ENCODE measurements around the gene GNAT1. TPM values are rescaled to one million over a fixed set of nuclear protein-coding genes. Genes with fewer than 3 reads are reported as not detected.

The GNAT1 gene
- total RNA-seq, 4 donors from 2014 or later, result not detected

DNA sequence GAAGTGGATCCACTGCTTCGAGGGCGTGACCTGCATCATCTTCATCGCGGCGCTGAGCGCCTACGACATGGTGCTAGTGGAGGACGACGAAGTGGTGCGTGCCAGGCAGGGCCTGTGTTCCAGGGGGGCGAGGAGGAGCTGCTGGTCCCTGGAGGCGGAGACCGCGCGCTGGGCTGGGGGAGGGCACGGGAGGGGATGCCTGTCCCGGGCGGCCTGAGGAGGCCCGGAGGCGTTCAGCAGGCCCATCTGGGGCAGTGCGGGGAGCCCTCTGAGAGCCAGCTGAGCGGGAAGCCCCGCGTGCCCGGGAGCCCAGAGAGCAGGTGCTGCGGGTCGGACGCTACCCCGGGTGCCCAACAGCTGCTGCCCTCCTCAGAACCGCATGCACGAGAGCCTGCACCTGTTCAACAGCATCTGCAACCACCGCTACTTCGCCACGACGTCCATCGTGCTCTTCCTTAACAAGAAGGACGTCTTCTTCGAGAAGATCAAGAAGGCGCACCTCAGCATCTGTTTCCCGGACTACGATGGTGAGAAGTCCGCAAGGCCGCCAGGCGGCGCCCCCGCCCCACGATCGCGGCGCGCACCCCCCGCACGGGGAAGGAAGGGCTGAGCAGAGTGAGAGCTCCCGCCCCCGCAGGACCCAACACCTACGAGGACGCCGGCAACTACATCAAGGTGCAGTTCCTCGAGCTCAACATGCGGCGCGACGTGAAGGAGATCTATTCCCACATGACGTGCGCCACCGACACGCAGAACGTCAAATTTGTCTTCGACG lies 2.9 kb downstream of the GNAT1 start:
- Histone ChIP-seq H3K9me3 (no peaks in the 10 kb centered on the region), H3K4me1 (peaks cover 10 to 43% (median 14%) of the 10 kb centered on the region in 3 donors), H3K4me3 (peak overlapping the region in 2 of 4 donors; percentile 2 to 26), H3K27ac (no peak overlapping the region), H3K36me3 (peaks cover 0 to under 1% (median 0%) of the 10 kb centered on the region in 3 donors), H3K27me3 (peaks cover 0 to 69% (median 11%) of the 10 kb centered on the region in 4 donors)
- no peak for DNase-seq
- 11 to 19% methylated on average over 14 to 19 of the region's 70 CpGs for WGBS, 2 donors
- no peak for TF ChIP-seq POLR2A (IDR thresholded peaks at IDR 0.05)
- TF ChIP-seq, protein P1, sequence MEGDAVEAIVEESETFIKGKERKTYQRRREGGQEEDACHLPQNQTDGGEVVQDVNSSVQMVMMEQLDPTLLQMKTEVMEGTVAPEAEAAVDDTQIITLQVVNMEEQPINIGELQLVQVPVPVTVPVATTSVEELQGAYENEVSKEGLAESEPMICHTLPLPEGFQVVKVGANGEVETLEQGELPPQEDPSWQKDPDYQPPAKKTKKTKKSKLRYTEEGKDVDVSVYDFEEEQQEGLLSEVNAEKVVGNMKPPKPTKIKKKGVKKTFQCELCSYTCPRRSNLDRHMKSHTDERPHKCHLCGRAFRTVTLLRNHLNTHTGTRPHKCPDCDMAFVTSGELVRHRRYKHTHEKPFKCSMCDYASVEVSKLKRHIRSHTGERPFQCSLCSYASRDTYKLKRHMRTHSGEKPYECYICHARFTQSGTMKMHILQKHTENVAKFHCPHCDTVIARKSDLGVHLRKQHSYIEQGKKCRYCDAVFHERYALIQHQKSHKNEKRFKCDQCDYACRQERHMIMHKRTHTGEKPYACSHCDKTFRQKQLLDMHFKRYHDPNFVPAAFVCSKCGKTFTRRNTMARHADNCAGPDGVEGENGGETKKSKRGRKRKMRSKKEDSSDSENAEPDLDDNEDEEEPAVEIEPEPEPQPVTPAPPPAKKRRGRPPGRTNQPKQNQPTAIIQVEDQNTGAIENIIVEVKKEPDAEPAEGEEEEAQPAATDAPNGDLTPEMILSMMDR (IDR thresholded peaks at IDR 0.05), result peak; percentile 57 to 87 (median 82)
- intact Hi-C loops (cut with DNase I), result loop anchor here (2.0 to 5.0 kb wide), 2 partner anchors 28 to 78 kb away; no protein-coding TSS in a partner anchor

DNA sequence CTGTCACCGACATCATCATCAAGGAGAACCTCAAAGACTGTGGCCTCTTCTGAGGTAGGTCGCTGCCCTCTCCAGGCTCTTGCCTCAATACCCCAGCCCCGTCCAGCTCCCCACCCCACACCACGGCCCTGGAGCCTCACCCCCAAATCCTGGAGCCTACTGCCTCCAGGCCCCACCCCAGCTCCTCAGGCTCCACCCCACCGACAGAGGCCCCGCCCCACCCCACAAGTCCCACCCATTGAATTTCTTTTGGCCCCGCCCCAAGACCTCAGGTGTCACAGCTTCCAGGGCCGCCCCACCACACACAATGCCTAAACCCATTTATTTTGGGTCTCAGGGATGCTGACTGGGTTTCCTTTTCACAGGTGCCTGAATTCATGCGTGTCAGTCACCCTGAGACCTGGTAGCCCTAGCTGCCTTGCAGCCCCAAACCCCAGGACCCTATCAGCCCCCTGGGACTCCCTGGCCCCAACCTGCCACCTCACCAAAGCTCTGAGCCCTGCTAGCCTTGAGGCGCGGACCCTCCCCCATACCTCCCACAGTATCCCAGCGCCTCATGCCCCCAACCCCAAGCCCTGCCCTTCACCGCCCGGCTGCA lies 3.6 kb downstream of the GNAT1 start:
- intact Hi-C loops (cut with DNase I), result loop anchor here (2.0 to 5.0 kb wide), 2 partner anchors 28 to 77 kb away; no protein-coding TSS in a partner anchor
- Histone ChIP-seq H3K36me3 (no peaks in the 10 kb centered on the region), H3K4me1 (peaks cover 10 to 36% (median 10%) of the 10 kb centered on the region in 3 donors), H3K27me3 (peaks cover 0 to 74% (median 11%) of the 10 kb centered on the region in 4 donors), H3K9me3 (no peaks in the 10 kb centered on the region), H3K4me3 (peak overlapping the region in 2 of 4 donors; percentile 2 to 26), H3K27ac (no peak overlapping the region)
- no peak for DNase-seq
- TF ChIP-seq POLR2A (IDR thresholded peaks at IDR 0.05), result no peak
- TF ChIP-seq, protein P1 (IDR thresholded peaks at IDR 0.05), result no peak
- WGBS, 2 donors, result 68 to 80% methylated on average over 1 to 10 of the region's 14 CpGs

DNA sequence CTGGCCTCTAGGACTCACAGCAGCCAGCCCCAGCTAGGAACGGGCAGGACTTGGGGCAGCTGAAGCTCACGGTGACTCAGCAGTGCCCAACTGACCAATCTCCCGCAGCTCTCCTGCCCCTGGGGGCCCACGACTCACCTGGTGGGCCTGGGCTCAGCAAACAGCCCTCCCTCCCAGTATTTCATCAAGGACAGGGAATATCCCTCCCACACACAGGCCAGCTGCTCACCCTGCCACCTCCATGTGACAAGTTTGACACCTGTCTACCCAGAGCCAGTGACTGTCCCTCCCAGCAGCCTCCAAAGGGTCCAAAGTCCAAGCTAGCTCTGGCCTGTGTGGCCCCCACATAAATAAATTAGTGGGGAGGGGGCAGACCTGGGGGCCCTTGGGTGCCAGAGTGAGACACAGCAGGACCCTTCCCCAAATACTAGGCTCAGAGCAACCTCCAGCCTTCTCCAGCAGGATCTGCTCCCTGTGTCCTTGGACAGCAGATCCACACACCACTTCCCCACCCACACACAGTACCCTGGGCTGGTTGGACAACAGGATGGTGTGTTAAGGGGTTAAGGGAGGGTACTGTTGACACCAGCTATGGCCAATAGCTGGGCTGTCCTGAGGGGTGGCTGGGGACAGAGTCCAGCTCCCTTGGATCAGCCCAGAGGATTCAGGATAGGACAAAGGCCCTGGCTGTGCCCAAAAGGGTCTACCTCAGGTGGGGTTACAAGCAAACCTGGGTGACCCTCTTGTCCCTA lies 4.3 kb downstream of the GNAT1 start:
- no peak overlapping the region for H3K27ac ChIP-seq
- TF ChIP-seq, protein P1 (IDR thresholded peaks at IDR 0.05), result no peak
- no peak for TF ChIP-seq POLR2A (IDR thresholded peaks at IDR 0.05)
- peaks cover 9 to 32% (median 10%) of the 10 kb centered on the region in 3 donors for H3K4me1 ChIP-seq
- no peak for DNase-seq
- H3K9me3 ChIP-seq, result no peaks in the 10 kb centered on the region
- WGBS, 2 donors, result 60% methylated on average over 1 of the region's 4 CpGs; no CpG with 5 or more reads in 1 of the 2 donors
- no peaks in the 10 kb centered on the region for H3K36me3 ChIP-seq
- no peak overlapping the region for H3K4me3 ChIP-seq
- intact Hi-C loops (cut with DNase I), result loop anchor here (2.0 kb wide), 1 partner anchor 27 kb away; no protein-coding TSS in a partner anchor
- H3K27me3 ChIP-seq, result peaks cover 0 to 78% (median 11%) of the 10 kb centered on the region in 4 donors

- Histone ChIP-seq H3K4me3 (no peak overlapping the region), H3K27me3 (peaks cover 0 to 84% (median 11%) of the 10 kb centered on the region in 4 donors), H3K4me1 (peaks cover 9 to 26% (median 10%) of the 10 kb centered on the region in 3 donors), H3K36me3 (no peaks in the 10 kb centered on the region), H3K9me3 (no peaks in the 10 kb centered on the region), H3K27ac (no peak overlapping the region)
- WGBS, 2 donors, result 64 to 71% methylated on average over 6 of the region's 6 CpGs
- intact Hi-C loops (cut with DNase I), result no loop called here
- DNase-seq, result no peak
- TF ChIP-seq, protein P1 (IDR thresholded peaks at IDR 0.05), result no peak
- no peak for TF ChIP-seq POLR2A (IDR thresholded peaks at IDR 0.05)
Observed at GRCh38 chr3:50196253-50196801, 4.9 kb downstream of the GNAT1 start.
